Progenitor cell of endocrine pancreas (in vitro differentiated cells): ENCODE results near the gene GRIK5. TPM values are rescaled to one million over a fixed set of nuclear protein-coding genes. Genes with fewer than 3 reads are reported as not detected.

Source experiments
- DNase-seq: peaks from one replicate; pipeline ENCODE4 v3.0.0; 2021; ENCODE audit warnings: low spot score; ENCODE audit not compliant: unreplicated experiment
- H3K27ac Mint-ChIP-seq: 2 replicates; pipeline ENCODE4 v1.8.0; 2021; ENCODE audit warnings: mild to moderate bottlenecking, moderate library complexity, mixed read lengths
- H3K27me3 Mint-ChIP-seq: 2 replicates; pipeline ENCODE4 v1.8.0; 2021; ENCODE audit warnings: mixed read lengths
- H3K36me3 Mint-ChIP-seq: 2 replicates; pipeline ENCODE4 v1.8.0; 2022; ENCODE audit warnings: mixed read lengths; ENCODE audit not compliant: insufficient read depth
- H3K4me1 Mint-ChIP-seq: 2 replicates; pipeline ENCODE4 v1.8.0; 2021; ENCODE audit warnings: low read depth, mixed read lengths
- H3K4me3 Mint-ChIP-seq: 2 replicates; pipeline ENCODE4 v1.8.0; 2021; ENCODE audit warnings: low read depth, mild to moderate bottlenecking, moderate library complexity, mixed read lengths
- H3K9me3 Mint-ChIP-seq: 2 replicates; pipeline ENCODE4 v1.8.0; 2021; ENCODE audit warnings: low read depth, mixed read lengths
- total RNA-seq: library from RNA; stranded (reverse); gene quantifications from 2 replicates; pipeline ENCODE4 v1.2.1, GENCODE V29; 2021
- TF ChIP-seq, protein P1 (sequence below): fragments of 200-600 bp; sonication (generic); IDR thresholded peaks from one replicate; pipeline ENCODE4 v1.5.0; 2021; ENCODE audit warnings: antibody characterized with exemption, mild to moderate bottlenecking; ENCODE audit not compliant: unreplicated experiment

Gene GRIK5
- total RNA-seq, 1 donor from 2014 or later: 11.6 TPM

DNA sequence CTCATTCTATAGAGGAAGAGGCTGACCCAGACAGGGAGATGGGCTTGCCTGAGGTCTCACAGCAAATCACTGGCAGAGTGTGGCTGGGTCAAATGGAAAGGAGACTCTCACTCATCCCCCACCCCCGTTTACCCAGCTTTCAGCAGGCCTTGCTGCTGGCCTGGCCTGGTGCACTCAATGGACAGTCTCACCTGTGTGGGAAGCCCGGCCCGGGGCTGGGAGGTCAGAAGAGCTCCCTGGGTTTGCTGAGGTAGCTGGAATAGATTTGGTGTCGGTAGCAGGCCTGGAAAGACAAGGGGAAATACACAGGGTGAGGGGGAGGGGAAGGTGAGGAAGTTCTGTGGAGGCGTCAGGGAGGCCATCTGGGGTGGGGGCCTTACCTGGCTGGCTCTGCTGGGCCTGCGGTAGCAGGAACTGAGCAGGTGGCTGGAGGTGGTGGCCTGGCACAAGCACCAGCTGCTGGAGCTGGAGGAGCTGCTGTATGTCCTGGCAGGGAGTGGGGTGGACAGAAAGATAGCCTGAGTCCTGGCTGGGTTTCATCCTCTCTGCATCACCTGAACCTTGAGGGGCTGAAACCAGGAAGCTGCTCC lies 29.4 kb upstream of the GRIK5 start:
- peaks cover 31% of the 10 kb centered on the region for H3K27me3 Mint-ChIP-seq
- H3K27ac Mint-ChIP-seq: no peak overlapping the region
- H3K36me3 Mint-ChIP-seq: no peaks in the 10 kb centered on the region
- H3K4me1 Mint-ChIP-seq: no peaks in the 10 kb centered on the region
- H3K4me3 Mint-ChIP-seq: no peak overlapping the region
- TF ChIP-seq, protein P1, sequence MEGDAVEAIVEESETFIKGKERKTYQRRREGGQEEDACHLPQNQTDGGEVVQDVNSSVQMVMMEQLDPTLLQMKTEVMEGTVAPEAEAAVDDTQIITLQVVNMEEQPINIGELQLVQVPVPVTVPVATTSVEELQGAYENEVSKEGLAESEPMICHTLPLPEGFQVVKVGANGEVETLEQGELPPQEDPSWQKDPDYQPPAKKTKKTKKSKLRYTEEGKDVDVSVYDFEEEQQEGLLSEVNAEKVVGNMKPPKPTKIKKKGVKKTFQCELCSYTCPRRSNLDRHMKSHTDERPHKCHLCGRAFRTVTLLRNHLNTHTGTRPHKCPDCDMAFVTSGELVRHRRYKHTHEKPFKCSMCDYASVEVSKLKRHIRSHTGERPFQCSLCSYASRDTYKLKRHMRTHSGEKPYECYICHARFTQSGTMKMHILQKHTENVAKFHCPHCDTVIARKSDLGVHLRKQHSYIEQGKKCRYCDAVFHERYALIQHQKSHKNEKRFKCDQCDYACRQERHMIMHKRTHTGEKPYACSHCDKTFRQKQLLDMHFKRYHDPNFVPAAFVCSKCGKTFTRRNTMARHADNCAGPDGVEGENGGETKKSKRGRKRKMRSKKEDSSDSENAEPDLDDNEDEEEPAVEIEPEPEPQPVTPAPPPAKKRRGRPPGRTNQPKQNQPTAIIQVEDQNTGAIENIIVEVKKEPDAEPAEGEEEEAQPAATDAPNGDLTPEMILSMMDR: no peak
- no peak for DNase-seq
- no peaks in the 10 kb centered on the region for H3K9me3 Mint-ChIP-seq

DNA sequence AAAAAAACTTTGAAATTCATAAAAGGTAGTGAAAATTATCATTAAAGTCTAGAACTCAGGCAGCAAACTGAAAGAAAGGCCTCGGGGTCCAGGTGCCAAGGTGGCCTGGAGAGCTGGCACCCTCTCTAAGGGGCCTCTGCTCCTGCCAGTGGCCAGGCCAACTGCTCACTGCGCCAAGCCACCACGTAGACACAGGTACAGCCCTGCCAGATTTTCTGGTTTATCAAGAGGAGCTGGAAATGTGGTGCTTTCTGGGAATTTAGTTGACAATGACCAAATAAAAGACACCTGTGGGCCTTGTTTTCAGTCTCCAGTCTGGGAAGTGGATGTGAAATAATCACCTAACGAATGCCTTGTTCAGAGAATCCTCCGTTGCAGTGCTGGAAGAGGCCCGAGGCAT lies 28.8 kb upstream of the GRIK5 start:
- Mint-ChIP-seq H3K27me3 (peaks cover 31% of the 10 kb centered on the region), H3K36me3 (no peaks in the 10 kb centered on the region), H3K4me3 (no peak overlapping the region), H3K9me3 (no peaks in the 10 kb centered on the region), H3K4me1 (no peaks in the 10 kb centered on the region), H3K27ac (no peak overlapping the region)
- DNase-seq: no peak
- TF ChIP-seq, protein P1: no peak

DNA sequence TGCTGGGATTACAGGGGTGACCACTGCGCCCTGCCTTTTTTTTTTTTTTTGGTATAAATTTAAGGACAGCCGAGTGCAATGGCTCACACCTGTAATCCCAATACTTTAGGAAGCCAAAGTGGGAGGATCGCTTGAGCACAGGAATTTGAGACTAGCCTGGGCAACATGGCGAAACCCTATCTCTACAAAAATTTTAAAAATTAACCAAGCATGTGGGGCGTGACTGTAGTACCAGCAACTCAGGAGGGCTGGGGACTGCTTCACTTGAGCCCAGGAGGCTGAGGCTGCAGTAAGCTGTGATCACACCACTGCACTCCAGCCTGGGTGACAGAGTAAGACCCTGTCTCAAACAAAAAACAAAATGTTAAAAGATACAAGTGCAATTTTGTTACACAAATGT lies 27.5 kb upstream of the GRIK5 start:
- Mint-ChIP-seq H3K9me3 (no peaks in the 10 kb centered on the region), H3K4me1 (no peaks in the 10 kb centered on the region), H3K27ac (no peak overlapping the region), H3K4me3 (no peak overlapping the region), H3K36me3 (no peaks in the 10 kb centered on the region), H3K27me3 (peaks cover 27% of the 10 kb centered on the region)
- no peak for DNase-seq
- TF ChIP-seq, protein P1: no peak

DNA sequence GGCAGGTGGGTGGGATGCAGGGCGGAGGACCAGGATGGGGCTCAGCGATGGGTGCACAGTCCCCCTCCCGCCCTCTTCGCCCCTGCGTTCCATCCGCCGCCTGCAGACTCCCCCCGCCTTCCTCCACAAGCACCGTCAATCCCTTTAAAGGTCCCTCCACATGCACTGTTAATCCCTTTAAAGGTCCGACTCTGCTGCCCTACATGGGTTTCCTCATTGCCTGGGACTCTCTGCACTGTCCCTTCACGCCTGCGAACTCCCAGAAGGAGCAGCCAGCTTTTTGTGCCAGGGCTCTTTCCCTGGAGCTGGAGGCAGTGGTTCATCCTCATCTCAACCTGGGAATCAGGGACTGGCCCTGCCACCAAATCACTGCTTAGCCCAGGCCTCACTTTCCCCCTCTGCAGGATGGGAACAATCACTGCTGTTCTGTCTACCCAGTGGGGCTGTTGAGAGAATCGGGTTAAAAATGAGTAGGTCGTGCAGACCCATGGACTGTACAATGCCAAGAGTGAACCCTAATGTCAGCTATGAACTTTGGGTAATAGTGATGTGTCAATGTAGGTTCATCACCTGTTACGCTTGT lies 26.3 kb upstream of the GRIK5 start:
- no peak overlapping the region for H3K4me3 Mint-ChIP-seq

DNA sequence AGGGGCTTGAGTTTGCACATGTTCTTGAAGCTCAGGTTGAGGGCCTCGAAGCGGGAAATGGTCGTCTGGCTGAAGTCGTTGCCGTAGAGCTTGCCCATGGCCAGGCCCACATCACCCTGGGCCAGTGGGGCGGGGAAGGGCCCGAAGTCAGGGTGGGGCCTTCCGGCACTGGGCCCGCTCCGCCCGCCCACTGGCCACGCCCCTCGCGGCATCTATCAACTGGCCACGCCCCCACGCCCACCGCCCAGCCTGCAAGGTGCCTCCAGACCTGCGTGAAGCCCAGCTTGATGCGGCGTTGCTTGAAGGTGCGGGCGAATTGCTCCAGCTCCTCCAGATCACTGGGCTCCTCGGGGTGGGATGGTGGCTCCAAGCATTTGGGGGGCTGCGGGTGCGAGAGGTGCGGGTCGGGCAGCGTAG lies 25.8 kb upstream of the GRIK5 start:
- TF ChIP-seq, protein P1: no peak
- H3K36me3 Mint-ChIP-seq: no peaks in the 10 kb centered on the region
- DNase-seq: peak; percentile 29

More for the DNA sequence above, 26.3 kb upstream of the GRIK5 start:
- no peaks in the 10 kb centered on the region for H3K4me1 Mint-ChIP-seq
- TF ChIP-seq, protein P1: no peak
- no peaks in the 10 kb centered on the region for H3K9me3 Mint-ChIP-seq
- DNase-seq: no peak
- no peaks in the 10 kb centered on the region for H3K36me3 Mint-ChIP-seq
- H3K27me3 Mint-ChIP-seq: peaks cover 26% of the 10 kb centered on the region
- no peak overlapping the region for H3K27ac Mint-ChIP-seq

More for the DNA sequence above, 25.8 kb upstream of the GRIK5 start:
- Mint-ChIP-seq H3K27me3 (peaks cover 26% of the 10 kb centered on the region), H3K4me3 (no peak overlapping the region), H3K27ac (no peak overlapping the region), H3K9me3 (no peaks in the 10 kb centered on the region), H3K4me1 (no peaks in the 10 kb centered on the region)
